Measurements from ENCODE around the gene HOXD10. TPM values are rescaled to one million over a fixed set of nuclear protein-coding genes. Genes with fewer than 3 reads are reported as not detected.

HOXD10 gene
- total and polyA plus RNA-seq, 7 donors = 0.23 to 46.0 (median 10.7) TPM

DNA sequence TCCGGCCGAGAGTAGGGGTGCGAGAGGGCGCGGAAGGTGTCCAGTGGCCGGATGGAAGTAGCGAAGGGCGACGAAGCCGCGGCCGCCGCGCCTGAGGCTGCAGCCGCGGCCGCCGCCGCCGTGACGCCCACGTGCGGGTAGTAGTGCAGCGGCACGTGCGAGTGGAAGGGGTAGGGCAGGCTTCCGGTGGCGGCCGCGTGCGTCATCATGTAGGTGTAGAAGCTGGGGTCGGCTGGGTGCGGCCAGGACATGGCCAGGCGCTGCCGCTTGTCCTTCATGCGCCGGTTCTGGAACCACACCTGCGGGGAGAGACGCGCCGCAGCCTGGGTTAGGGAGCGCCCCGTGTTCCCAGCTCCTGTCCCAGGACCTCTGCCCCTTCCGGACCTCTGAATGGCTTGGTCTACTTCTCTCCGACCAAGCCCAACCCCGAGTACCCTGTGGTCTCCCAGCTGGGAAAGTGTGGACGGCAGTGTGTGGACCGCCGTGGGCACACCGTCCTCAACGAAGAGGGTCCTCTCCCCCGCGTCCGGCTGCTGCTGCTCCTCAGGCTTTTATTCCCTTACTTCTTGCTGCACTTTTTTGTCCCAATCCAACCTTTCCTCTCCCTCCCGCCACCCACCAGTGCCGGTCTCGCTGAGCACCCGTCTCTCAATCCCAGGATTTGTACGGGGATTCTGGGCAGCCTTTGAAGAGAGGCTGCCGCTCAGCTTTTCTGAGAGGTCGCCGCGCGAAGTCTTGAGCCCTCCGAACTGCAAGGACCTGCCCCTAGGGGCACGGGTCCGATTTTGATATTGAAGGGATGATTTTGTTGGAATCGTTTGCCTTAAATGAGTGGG lies 35.8 kb upstream of the HOXD10 start:
- Histone ChIP-seq H3K4me1 (peaks cover 0 to 46% (median 28%) of the 10 kb centered on the region in 4 donors), H3K27me3 (peaks cover 52 to 98% (median 61%) of the 10 kb centered on the region in 3 donors), H3K9me3 (peaks cover 0 to 8% (median 0%) of the 10 kb centered on the region in 4 donors), H3K36me3 (no peaks in the 10 kb centered on the region), H3K4me3 (peak overlapping the region; percentile 32 to 54 (median 50)), H3K27ac (peak overlapping the region in 3 of 4 donors; percentile 92 to 96 (median 94))
- DNase-seq = peak; percentile 90
- TF ChIP-seq, protein P1, sequence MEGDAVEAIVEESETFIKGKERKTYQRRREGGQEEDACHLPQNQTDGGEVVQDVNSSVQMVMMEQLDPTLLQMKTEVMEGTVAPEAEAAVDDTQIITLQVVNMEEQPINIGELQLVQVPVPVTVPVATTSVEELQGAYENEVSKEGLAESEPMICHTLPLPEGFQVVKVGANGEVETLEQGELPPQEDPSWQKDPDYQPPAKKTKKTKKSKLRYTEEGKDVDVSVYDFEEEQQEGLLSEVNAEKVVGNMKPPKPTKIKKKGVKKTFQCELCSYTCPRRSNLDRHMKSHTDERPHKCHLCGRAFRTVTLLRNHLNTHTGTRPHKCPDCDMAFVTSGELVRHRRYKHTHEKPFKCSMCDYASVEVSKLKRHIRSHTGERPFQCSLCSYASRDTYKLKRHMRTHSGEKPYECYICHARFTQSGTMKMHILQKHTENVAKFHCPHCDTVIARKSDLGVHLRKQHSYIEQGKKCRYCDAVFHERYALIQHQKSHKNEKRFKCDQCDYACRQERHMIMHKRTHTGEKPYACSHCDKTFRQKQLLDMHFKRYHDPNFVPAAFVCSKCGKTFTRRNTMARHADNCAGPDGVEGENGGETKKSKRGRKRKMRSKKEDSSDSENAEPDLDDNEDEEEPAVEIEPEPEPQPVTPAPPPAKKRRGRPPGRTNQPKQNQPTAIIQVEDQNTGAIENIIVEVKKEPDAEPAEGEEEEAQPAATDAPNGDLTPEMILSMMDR (IDR thresholded peaks at IDR 0.05) = no peak
- peak; percentile 46 to 73 for TF ChIP-seq POLR2A (IDR thresholded peaks at IDR 0.05)
- TF ChIP-seq EP300 (IDR thresholded peaks at IDR 0.05) = peak in 1 of 4 donors; percentile 40
- peak; percentile 80 to 91 (median 82) for TF ChIP-seq POLR2AphosphoS5 (IDR thresholded peaks at IDR 0.05)
- 7% methylated on average over 68 of the region's 68 CpGs for WGBS, 2 donors
- intact Hi-C loops (cut with DNase I) = loop anchor here (1.0 to 2.0 kb wide), 3 partner anchors 16 to 391 kb away; partner anchors contain the start of gene LNPK

DNA sequence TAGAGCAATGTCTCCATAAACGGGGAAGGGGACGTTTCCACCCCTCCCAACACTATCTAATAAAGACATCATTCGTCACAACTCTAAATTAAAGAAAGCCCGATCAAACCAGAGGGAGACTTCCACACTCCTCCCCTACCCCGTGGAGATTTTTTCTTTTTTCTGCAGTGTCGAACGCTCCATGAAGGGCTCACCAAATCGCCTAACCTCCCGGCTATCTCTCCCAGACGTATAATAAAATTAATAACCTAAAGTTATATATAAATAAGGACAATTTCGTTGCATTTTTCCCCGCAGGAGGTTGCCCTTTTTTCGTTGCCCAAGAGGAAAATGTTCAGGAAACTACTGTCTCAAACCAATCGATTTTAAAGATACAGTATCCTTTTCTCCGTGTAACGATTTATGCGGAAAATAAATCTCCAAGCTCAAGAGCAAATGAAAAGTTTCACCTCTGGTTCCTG lies 35.2 kb upstream of the HOXD10 start:
- TF ChIP-seq POLR2AphosphoS5 (IDR thresholded peaks at IDR 0.05) = peak in 1 of 4 donors; percentile 16
- TF ChIP-seq, protein P1 (IDR thresholded peaks at IDR 0.05) = no peak
- no peak for DNase-seq
- Histone ChIP-seq H3K27ac (peak overlapping the region in 3 of 4 donors; percentile 92 to 96 (median 94)), H3K36me3 (no peaks in the 10 kb centered on the region), H3K27me3 (peaks cover 53 to 98% (median 61%) of the 10 kb centered on the region in 3 donors), H3K9me3 (peaks cover 0 to 8% (median 0%) of the 10 kb centered on the region in 4 donors), H3K4me3 (peak overlapping the region; percentile 32 to 54 (median 50)), H3K4me1 (peaks cover 0 to 51% (median 31%) of the 10 kb centered on the region in 4 donors)
- intact Hi-C loops (cut with DNase I) = loop anchor here (2.0 kb wide), 1 partner anchor 15 kb away; no protein-coding TSS in a partner anchor
- WGBS, 2 donors = 10% methylated on average over 17 of the region's 17 CpGs

DNA sequence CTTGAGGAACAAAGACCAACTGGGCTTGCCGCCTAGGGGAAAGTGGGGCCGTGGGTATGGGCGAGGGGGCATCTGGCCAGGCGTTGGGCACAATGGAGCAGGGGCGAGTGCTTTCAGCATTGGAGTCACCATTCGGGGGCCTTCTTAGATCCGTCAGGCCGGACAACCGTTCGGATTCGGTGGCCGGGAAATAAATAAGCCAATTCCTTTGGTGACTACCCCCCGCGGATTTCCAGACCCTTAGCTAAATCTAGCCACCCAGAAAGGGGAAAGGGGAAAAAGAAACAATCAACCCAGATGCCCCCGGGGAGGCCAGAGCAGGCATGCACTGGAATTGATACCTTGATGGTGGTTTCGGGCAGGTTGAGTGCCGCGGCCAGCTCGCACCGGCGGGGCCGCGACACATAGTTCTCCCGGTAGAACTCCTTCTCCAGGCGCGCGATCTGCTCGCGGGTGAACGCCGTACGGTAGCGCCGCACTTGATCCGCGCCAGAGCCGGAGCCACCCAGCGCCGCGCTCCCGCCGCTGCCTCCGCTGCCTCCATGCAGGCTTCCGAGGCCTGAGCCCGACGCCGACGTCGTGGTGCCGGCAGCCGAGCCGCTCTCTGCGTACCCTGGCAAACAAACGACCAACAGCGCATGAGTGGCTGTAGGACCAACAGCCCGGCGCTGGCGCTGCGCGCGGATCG lies 34.6 kb upstream of the HOXD10 start:
- 4 to 6% methylated on average over 62 of the region's 62 CpGs for WGBS, 2 donors
- TF ChIP-seq POLR2A (IDR thresholded peaks at IDR 0.05) (no peak), POLR2AphosphoS5 (IDR thresholded peaks at IDR 0.05) (peak in 3 of 4 donors; percentile 7 to 49 (median 48))
- H3K9me3 ChIP-seq = peaks cover 0 to 8% (median 0%) of the 10 kb centered on the region in 4 donors
- peak overlapping the region in 3 of 4 donors; percentile 92 to 96 (median 94) for H3K27ac ChIP-seq
- peaks cover 49 to 98% (median 61%) of the 10 kb centered on the region in 3 donors for H3K27me3 ChIP-seq
- H3K36me3 ChIP-seq = no peaks in the 10 kb centered on the region
- no peak for DNase-seq
- intact Hi-C loops (cut with DNase I) = loop anchor here (2.0 kb wide), 1 partner anchor 15 kb away; no protein-coding TSS in a partner anchor
- peak overlapping the region; percentile 32 to 54 (median 50) for H3K4me3 ChIP-seq
- peaks cover 0 to 51% (median 32%) of the 10 kb centered on the region in 4 donors for H3K4me1 ChIP-seq

DNA sequence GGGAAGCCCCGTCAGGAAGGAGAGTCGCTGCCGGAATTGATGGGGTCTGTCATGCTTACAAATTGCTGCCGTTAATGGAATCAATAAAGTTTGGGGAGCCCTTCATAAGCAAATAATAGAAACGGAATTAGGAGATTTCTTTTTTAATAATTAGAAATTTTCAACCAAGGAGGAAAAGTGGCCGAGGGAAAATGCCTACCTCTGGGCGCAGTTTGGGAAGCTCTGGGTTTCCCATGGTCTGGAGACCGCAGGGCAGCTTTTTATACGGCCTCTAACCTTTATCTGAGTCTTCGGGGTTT lies 34.1 kb upstream of the HOXD10 start:
- intact Hi-C loops (cut with DNase I) = no loop called here
- 7 to 9% methylated on average over 10 of the region's 10 CpGs for WGBS, 2 donors
- Histone ChIP-seq H3K4me3 (peak overlapping the region; percentile 32 to 54 (median 50)), H3K27me3 (peaks cover 49 to 98% (median 61%) of the 10 kb centered on the region in 3 donors), H3K36me3 (no peaks in the 10 kb centered on the region), H3K4me1 (peaks cover 0 to 51% (median 33%) of the 10 kb centered on the region in 4 donors), H3K27ac (peak overlapping the region in 3 of 4 donors; percentile 92 to 96 (median 94)), H3K9me3 (peaks cover 0 to 8% (median 0%) of the 10 kb centered on the region in 4 donors)
- DNase-seq = no peak
- TF ChIP-seq, protein P1 (IDR thresholded peaks at IDR 0.05) = no peak
- TF ChIP-seq EP300 (IDR thresholded peaks at IDR 0.05) (no peak), POLR2A (IDR thresholded peaks at IDR 0.05) (no peak), POLR2AphosphoS5 (IDR thresholded peaks at IDR 0.05) (no peak)
